MM.1S (cell line): Measurements from ENCODE around the gene FOXK1.
A peak's percentile ranks its signal among the peaks of the same experiment; 100 is the strongest.
"Not testable (repeated sequence)": the region's sequence is repeated elsewhere in the genome, so short reads cannot be mapped to it uniquely, and the experiment has no call there.

Source experiments
- DNase-seq: peaks from one replicate; pipeline ENCODE4 v3.0.0-alpha.2; 2015
- H2AFZ ChIP-seq: fragments of 300-600 bp; sonication (generic); 2 replicates; pipeline ENCODE4 v1.6.0; 2016; ENCODE audit warnings: antibody characterized with exemption, low read length
- H3F3A ChIP-seq: fragments of 300-600 bp; sonication (generic); 2 replicates; pipeline ENCODE4 v1.6.1; 2016; ENCODE audit warnings: mild to moderate bottlenecking, antibody characterized with exemption, low read length, moderate library complexity, mixed read lengths; ENCODE audit not compliant: insufficient read depth
- H3K27ac ChIP-seq: fragments of 300-600 bp; sonication (generic); 2 replicates; pipeline ENCODE4 v1.5.1; 2016; ENCODE audit warnings: mild to moderate bottlenecking, low read length
- H3K27me3 ChIP-seq: fragments of 300-600 bp; sonication (generic); replicated peaks from 2 replicates; pipeline ENCODE4 v1.6.0; 2016; ENCODE audit warnings: low read length; ENCODE audit not compliant: insufficient read depth
- H3K36me3 ChIP-seq: fragments of 300-600 bp; sonication (generic); replicated peaks from 2 replicates; pipeline ENCODE4 v1.6.1; 2016; ENCODE audit warnings: mild to moderate bottlenecking, low read length, mixed read lengths; ENCODE audit not compliant: insufficient read depth
- H3K4me1 ChIP-seq: fragments of 300-600 bp; sonication (generic); 2 replicates; pipeline ENCODE4 v1.6.1; 2016; ENCODE audit warnings: low read length, mixed read lengths
- H3K4me2 ChIP-seq: fragments of 300-600 bp; sonication (generic); 2 replicates; pipeline ENCODE4 v1.6.0; 2016; ENCODE audit warnings: low read depth, low read length
- H3K4me3 ChIP-seq: fragments of 300-600 bp; sonication (generic); 2 replicates; pipeline ENCODE4 v1.5.1; 2016; ENCODE audit warnings: low read length, mixed read lengths
- H3K79me2 ChIP-seq: fragments of 300-600 bp; sonication (generic); 2 replicates; pipeline ENCODE4 v1.6.1; 2016; ENCODE audit warnings: mixed run types, low read length, mixed read lengths
- H3K9ac ChIP-seq: fragments of 300-600 bp; sonication (generic); 2 replicates; pipeline ENCODE4 v1.6.1; 2016; ENCODE audit warnings: low read length, mixed read lengths
- H3K9me2 ChIP-seq: fragments of 300-600 bp; sonication (generic); replicated peaks from 2 replicates; pipeline ENCODE4 v1.6.1; 2016; ENCODE audit warnings: mild to moderate bottlenecking, low read length, mixed read lengths; ENCODE audit not compliant: insufficient read depth
- H3K9me3 ChIP-seq: fragments of 300-600 bp; sonication (generic); replicated peaks from 2 replicates; pipeline ENCODE4 v1.6.1; 2016; ENCODE audit warnings: mild to moderate bottlenecking, low read length, mixed read lengths; ENCODE audit not compliant: insufficient read depth
- H4K20me1 ChIP-seq: fragments of 300-600 bp; sonication (generic); 2 replicates; pipeline ENCODE4 v1.6.1; 2016; ENCODE audit warnings: mild to moderate bottlenecking, low read length, moderate library complexity, mixed read lengths; ENCODE audit not compliant: insufficient read depth
- CTCF ChIP-seq: fragments of 300-600 bp; sonication (generic); IDR thresholded peaks from 2 replicates; pipeline ENCODE4 v1.5.1; 2016; ENCODE audit warnings: antibody characterized with exemption, low read length, mixed read lengths
- EZH2 ChIP-seq: fragments of 300-600 bp; sonication (generic); optimal IDR thresholded peaks from 2 replicates; pipeline ENCODE3; 2017; ENCODE audit warnings: low read depth, mild to moderate bottlenecking, antibody characterized with exemption, low read length, mixed read lengths
- EZH2phosphoT487 ChIP-seq: fragments of 300-600 bp; sonication (generic); IDR thresholded peaks from 2 replicates; pipeline ENCODE4 v1.6.1; 2018; ENCODE audit warnings: antibody characterized with exemption, low read length

The FOXK1 gene

GRCh38 chr7:4675771-4676367, 6.2 kb upstream of the FOXK1 start:
- Histone ChIP-seq H3K9me3 (no peaks in the 10 kb centered on the region), H3K36me3 (no peaks in the 10 kb centered on the region), H3K4me2 (no peak overlapping the region), H3F3A (no peaks in the 10 kb centered on the region), H3K9ac (no peak overlapping the region), H3K79me2 (no peaks in the 10 kb centered on the region), H2AFZ (no peak overlapping the region), H3K27ac (no peak overlapping the region), H3K9me2 (no peaks in the 10 kb centered on the region), H4K20me1 (no peaks in the 10 kb centered on the region), H3K4me1 (no peaks in the 10 kb centered on the region), H3K4me3 (no peak overlapping the region), H3K27me3 (no peaks in the 10 kb centered on the region; the same call in 1 of the 2 replicates)
- TF ChIP-seq EZH2phosphoT487 (no peak), EZH2 (no peak), CTCF (no peak)
- no peak for DNase-seq

- not testable (repeated sequence) for DNase-seq, H3K79me2 ChIP-seq, H3K4me2 ChIP-seq, H3K9ac ChIP-seq, H4K20me1 ChIP-seq, H3K27ac ChIP-seq, H3K36me3 ChIP-seq, H3K4me1 ChIP-seq, H3K4me3 ChIP-seq, H3K27me3 ChIP-seq, H3K9me2 ChIP-seq, H3F3A ChIP-seq, H3K9me3 ChIP-seq, H2AFZ ChIP-seq
These were observed 4.6 kb upstream of the FOXK1 start for GRCh38 chr7:4677518-4677917.

GRCh38 chr7:4681218-4681851, 760 bp upstream of the FOXK1 start:
- peak; percentile 7 for DNase-seq
- H3K27me3 ChIP-seq, result no peaks in the 10 kb centered on the region; the same call in 1 of the 2 replicates
- H3K4me1 ChIP-seq, result peaks cover 9% of the 10 kb centered on the region; the same call in 1 of the 2 replicates
- H3K4me2 ChIP-seq, result peak overlapping the region; percentile 34; the same call in 1 of the 2 replicates
- H3K36me3 ChIP-seq, result no peaks in the 10 kb centered on the region
- no peak overlapping the region; the same call in 1 of the 2 replicates for H3K4me3 ChIP-seq
- peaks cover 8% of the 10 kb centered on the region; the same call in 1 of the 2 replicates for H3F3A ChIP-seq
- H3K9me2 ChIP-seq, result no peaks in the 10 kb centered on the region
- no peak for TF ChIP-seq CTCF
- no peak for TF ChIP-seq EZH2phosphoT487
- TF ChIP-seq EZH2, result no peak
- H3K79me2 ChIP-seq, result peaks cover 39% of the 10 kb centered on the region
- peaks cover 6% of the 10 kb centered on the region; the same call in 1 of the 2 replicates for H4K20me1 ChIP-seq
- H2AFZ ChIP-seq, result peak overlapping the region; percentile 82
- H3K27ac ChIP-seq, result no peak overlapping the region
- no peaks in the 10 kb centered on the region for H3K9me3 ChIP-seq
- no peak overlapping the region for H3K9ac ChIP-seq

GRCh38 chr7:4682621-4683042, 537 bp downstream of the FOXK1 start:
- Histone ChIP-seq H4K20me1 (peaks cover 6% of the 10 kb centered on the region; the same call in 1 of the 2 replicates), H3K4me2 (peak overlapping the region; percentile 85; the same call in 1 of the 2 replicates), H3K9me3 (no peaks in the 10 kb centered on the region), H3F3A (peaks cover 8% of the 10 kb centered on the region; the same call in 1 of the 2 replicates), H3K79me2 (peaks cover 52% of the 10 kb centered on the region), H3K9ac (peak overlapping the region; percentile 78), H3K9me2 (no peaks in the 10 kb centered on the region), H3K27ac (no peak overlapping the region), H3K36me3 (no peaks in the 10 kb centered on the region), H2AFZ (no peak overlapping the region; the same call in 1 of the 2 replicates), H3K27me3 (no peaks in the 10 kb centered on the region; the same call in 1 of the 2 replicates), H3K4me3 (peak overlapping the region; percentile 89), H3K4me1 (peaks cover 9% of the 10 kb centered on the region; the same call in 1 of the 2 replicates)
- DNase-seq, result peak; percentile 42
- no peak for TF ChIP-seq EZH2phosphoT487
- TF ChIP-seq CTCF, result peak; percentile 7; the same call in 1 of the 2 replicates
- TF ChIP-seq EZH2, result no peak
